SK-N-SH treated with all-trans-retinoic acid at 6 μM for 48 hours (cell line): ENCODE data around the gene CCNI2.

Experiments
- ATAC-seq: fragments of 200-7000 bp; cut with Tn5 transposase; 3 replicates; pipeline ENCODE4 v1.9.1; 2020; ENCODE audit warnings: mild to moderate bottlenecking, moderate library complexity
- ARNTL ChIP-seq: fragments of 450-650 bp; formaldehyde crosslinking; IDR thresholded peaks from 2 replicates; pipeline ENCODE4 v1.5.0; 2020; ENCODE audit warnings: low read depth, mild to moderate bottlenecking, moderate library complexity, borderline replicate concordance
- BACH2 ChIP-seq: fragments of 250-450 bp; sonication (Bioruptor Pico); IDR thresholded peaks from 2 replicates; pipeline ENCODE4 v1.9.0; 2021; ENCODE audit warnings: mild to moderate bottlenecking, borderline replicate concordance
- CREB5 ChIP-seq: fragments of 250-450 bp; sonication (Bioruptor Pico); IDR thresholded peaks from 2 replicates; pipeline ENCODE4 v1.5.1; 2020; ENCODE audit warnings: low read depth, mild to moderate bottlenecking, moderate library complexity
- CSRNP3 ChIP-seq: fragments of 250-450 bp; sonication (Bioruptor Pico); IDR thresholded peaks from 2 replicates; pipeline ENCODE4 v1.5.1; 2021; ENCODE audit warnings: mild to moderate bottlenecking, moderate library complexity
- ESRRG ChIP-seq: fragments of 250-450 bp; sonication (Bioruptor Pico); IDR thresholded peaks from 2 replicates; pipeline ENCODE4 v1.6.1; 2021; ENCODE audit warnings: mild to moderate bottlenecking
- GLIS3 ChIP-seq: fragments of 250-450 bp; sonication (Bioruptor Pico); IDR thresholded peaks from 2 replicates; pipeline ENCODE4 v1.5.0; 2020; ENCODE audit warnings: mild to moderate bottlenecking, moderate library complexity
- ISL1 ChIP-seq: fragments of 250-450 bp; sonication (Bioruptor Pico); IDR thresholded peaks from 2 replicates; pipeline ENCODE4 v2.1.2; 2022; ENCODE audit warnings: mild to moderate bottlenecking, moderate library complexity
- PATZ1 ChIP-seq: fragments of 250-450 bp; sonication (Bioruptor Pico); IDR thresholded peaks from 2 replicates; pipeline ENCODE4 v1.8.0; 2020; ENCODE audit warnings: mild to moderate bottlenecking, moderate library complexity, borderline replicate concordance
- POU6F1 ChIP-seq: fragments of 250-450 bp; sonication (Bioruptor Pico); IDR thresholded peaks from 2 replicates; pipeline ENCODE4 v1.8.0; 2021; ENCODE audit warnings: low read depth, mild to moderate bottlenecking, moderate library complexity, borderline replicate concordance
- PPARA ChIP-seq: fragments of 250-450 bp; sonication (Bioruptor Pico); IDR thresholded peaks from 2 replicates; pipeline ENCODE4 v1.5.0; 2020; ENCODE audit warnings: mild to moderate bottlenecking, borderline replicate concordance
- RARB ChIP-seq: fragments of 250-450 bp; sonication (Bioruptor Pico); IDR thresholded peaks from 2 replicates; pipeline ENCODE4 v1.8.0; 2021; ENCODE audit warnings: mild to moderate bottlenecking, moderate library complexity
- SNAI2 ChIP-seq: fragments of 250-450 bp; sonication (Bioruptor Pico); IDR thresholded peaks from 2 replicates; pipeline ENCODE4 v1.5.0; 2020; ENCODE audit warnings: mild to moderate bottlenecking, moderate library complexity
- TOX ChIP-seq: fragments of 250-450 bp; sonication (Bioruptor Pico); IDR thresholded peaks from 2 replicates; pipeline ENCODE4 v1.8.0; 2021; ENCODE audit warnings: mild to moderate bottlenecking, moderate library complexity, borderline replicate concordance
- TSHZ2 ChIP-seq: fragments of 250-450 bp; sonication (Bioruptor Pico); IDR thresholded peaks from 2 replicates; pipeline ENCODE4 v1.5.0; 2020; ENCODE audit warnings: mild to moderate bottlenecking, moderate library complexity
- ZC3H10 ChIP-seq: fragments of 250-450 bp; sonication (Bioruptor Pico); IDR thresholded peaks from 2 replicates; pipeline ENCODE4 v1.5.1; 2021; ENCODE audit warnings: mild to moderate bottlenecking, moderate library complexity
- ZFP3 ChIP-seq: fragments of 250-450 bp; sonication (Bioruptor Pico); IDR thresholded peaks from 2 replicates; pipeline ENCODE4 v1.5.0; 2020; ENCODE audit warnings: mild to moderate bottlenecking, moderate library complexity
- ZFP30 ChIP-seq: fragments of 450-650 bp; formaldehyde crosslinking; IDR thresholded peaks from 2 replicates; pipeline ENCODE4 v1.5.0; 2022; ENCODE audit warnings: mild to moderate bottlenecking, moderate library complexity
- ZNF565 ChIP-seq: fragments of 450-650 bp; formaldehyde crosslinking; conservative IDR thresholded peaks from 2 replicates; pipeline ENCODE4 v1.5.0; 2020; ENCODE audit warnings: low read depth, mild to moderate bottlenecking, moderate library complexity

The CCNI2 gene

GRCh38 chr5:132754111-132754510 lies 6.9 kb downstream of the CCNI2 start:
- ATAC-seq, result no peak
- TF ChIP-seq SNAI2 (CRISPR knock-in tag) (no peak), CSRNP3 (no peak), ZNF565 (CRISPR knock-in tag) (no peak), RARB (CRISPR knock-in tag) (no peak), ZFP3 (CRISPR knock-in tag) (no peak), ISL1 (CRISPR knock-in tag) (no peak), ESRRG (CRISPR knock-in tag) (no peak), TOX (CRISPR knock-in tag) (no peak), ARNTL (CRISPR knock-in tag) (no peak), BACH2 (CRISPR knock-in tag) (no peak), ZC3H10 (CRISPR knock-in tag) (no peak)
- TF ChIP-seq, all 23 proteins: peak for 0

- TF ChIP-seq ZNF565 (CRISPR knock-in tag) (no peak), POU6F1 (CRISPR knock-in tag) (no peak), GLIS3 (CRISPR knock-in tag) (no peak), TOX (CRISPR knock-in tag) (no peak), TSHZ2 (CRISPR knock-in tag) (no peak), PPARA (CRISPR knock-in tag) (no peak), RARB (CRISPR knock-in tag) (no peak)
- ATAC-seq, result peak; percentile 75
These were observed 7.7 kb downstream of the CCNI2 start for GRCh38 chr5:132754947-132755346.

GRCh38 chr5:132756542-132756941 lies 9.3 kb downstream of the CCNI2 start:
- no peak for TF ChIP-seq ARNTL (CRISPR knock-in tag)
- TF ChIP-seq CREB5, result no peak
- no peak for TF ChIP-seq BACH2 (CRISPR knock-in tag)
- no peak for TF ChIP-seq PATZ1 (CRISPR knock-in tag)
- TF ChIP-seq ESRRG (CRISPR knock-in tag), result no peak
- TF ChIP-seq POU6F1 (CRISPR knock-in tag), result no peak
- TF ChIP-seq TOX (CRISPR knock-in tag), result no peak
- TF ChIP-seq ZFP30 (CRISPR knock-in tag), result no peak
- ATAC-seq, result no peak
